Activated T-cell treated with anti-CD3 and anti-CD28 coated beads, Interleukin-2, amount 50 U/mL, for 72 hours (primary cell): Measurements from ENCODE around the gene NDUFB10. TPM values are rescaled to one million over a fixed set of nuclear protein-coding genes. Genes with fewer than 3 reads are reported as not detected.

ENCODE experiments used
- ATAC-seq, 2 donors: fragments of 150-1000 bp; cut with Tn5 transposase; replicated peaks in 1 of 2; 2 replicates each; pipeline ENCODE4 v1.10.0; 2021; ENCODE audit warnings: moderate library complexity in 2 of 2, mild to moderate bottlenecking in 1 of 2
- DNase-seq, 2 donors: peaks; one replicate each; pipeline ENCODE4 v3.0.0; 2021 to 2022; ENCODE audit warnings: mixed read lengths in 1 of 2
- H3K27ac Mint-ChIP-seq: one replicate; pipeline ENCODE4 v1.8.0; 2022; ENCODE audit warnings: mild to moderate bottlenecking, moderate library complexity, mixed read lengths
- H3K27me3 Mint-ChIP-seq: one replicate; pipeline ENCODE4 v1.8.0; 2022; ENCODE audit warnings: low read depth, mixed read lengths
- H3K36me3 Mint-ChIP-seq, 2 donors: one replicate each; pipeline ENCODE4 v1.8.0; 2022; ENCODE audit warnings: mixed read lengths in 2 of 2, mild to moderate bottlenecking in 1 of 2; ENCODE audit not compliant: insufficient read depth in 2 of 2
- H3K4me1 Mint-ChIP-seq: one replicate; pipeline ENCODE4 v1.8.0; 2022; ENCODE audit warnings: low read depth, mixed read lengths
- H3K4me3 Mint-ChIP-seq, 2 donors: one replicate each; pipeline ENCODE4 v1.8.0; 2022; ENCODE audit warnings: mild to moderate bottlenecking in 2 of 2, mixed read lengths in 2 of 2, moderate library complexity in 2 of 2
- H3K9me3 Mint-ChIP-seq, 2 donors: one replicate each; pipeline ENCODE4 v1.8.0; 2022; ENCODE audit warnings: mixed read lengths in 2 of 2
- total RNA-seq, 2 donors: library from RNA; stranded (reverse); gene quantifications; one replicate each; pipeline ENCODE4 v1.2.3, GENCODE V29; 2022

Gene NDUFB10
- 10 to 100 TPM; 69.3 to 98.3 TPM for total RNA-seq

GRCh38 chr16:1959269-1960039 lies at the start of gene NDUFB10:
NDUFB10 (plus strand) TSS chr16:1959538; CDS start chr16:1959625, 87 bp downstream.
- ATAC-seq (peak; percentile 75 to 86), DNase-seq (peak; percentile 96 to 98)
- H3K27me3 Mint-ChIP-seq, result no peaks in the 10 kb centered on the region
- peaks cover 13 to 32% of the 10 kb centered on the region in 2 donors for H3K36me3 Mint-ChIP-seq
- peak within 1 kb of the TSS; percentile 97 for H3K27ac Mint-ChIP-seq
- H3K9me3 Mint-ChIP-seq, result no peaks in the 10 kb centered on the region
- peaks cover 41% of the 10 kb centered on the region for H3K4me1 Mint-ChIP-seq
- H3K4me3 Mint-ChIP-seq, result peak within 1 kb of the TSS; percentile 97 to 98

- Mint-ChIP-seq H3K27ac (no peak overlapping the region), H3K36me3 (no peaks in the 10 kb centered on the region), H3K27me3 (peaks cover 13% of the 10 kb centered on the region), H3K4me3 (no peak overlapping the region), H3K9me3 (no peaks in the 10 kb centered on the region), H3K4me1 (no peaks in the 10 kb centered on the region)
- ATAC-seq (no peak), DNase-seq (no peak)
These were observed 49.6 kb upstream of the NDUFB10 start for GRCh38 chr16:1909561-1910231.

- H3K4me3 Mint-ChIP-seq, result no peak overlapping the region
- H3K27ac Mint-ChIP-seq, result no peak overlapping the region
- no peaks in the 10 kb centered on the region for H3K36me3 Mint-ChIP-seq
- no peaks in the 10 kb centered on the region for H3K4me1 Mint-ChIP-seq
- ATAC-seq (no peak), DNase-seq (no peak)
- peaks cover 27% of the 10 kb centered on the region for H3K27me3 Mint-ChIP-seq
- no peaks in the 10 kb centered on the region for H3K9me3 Mint-ChIP-seq
These were observed 47.7 kb upstream of the NDUFB10 start for GRCh38 chr16:1911467-1912214.

- ATAC-seq (no peak), DNase-seq (no peak)
- peaks cover 33% of the 10 kb centered on the region for H3K27me3 Mint-ChIP-seq
- H3K36me3 Mint-ChIP-seq, result no peaks in the 10 kb centered on the region
- H3K4me1 Mint-ChIP-seq, result no peaks in the 10 kb centered on the region
- no peaks in the 10 kb centered on the region for H3K9me3 Mint-ChIP-seq
- H3K4me3 Mint-ChIP-seq, result no peak overlapping the region
- H3K27ac Mint-ChIP-seq, result no peak overlapping the region
These were observed 47.2 kb upstream of the NDUFB10 start for GRCh38 chr16:1912215-1912543.

- ATAC-seq, result no peak
- no peaks in the 10 kb centered on the region for H3K36me3 Mint-ChIP-seq
These were observed 45.8 kb upstream of the NDUFB10 start for GRCh38 chr16:1913327-1914083.

GRCh38 chr16:1914084-1914608 lies 45.2 kb upstream of the NDUFB10 start:
- Mint-ChIP-seq H3K27ac (no peak overlapping the region), H3K27me3 (peaks cover 27% of the 10 kb centered on the region), H3K9me3 (no peaks in the 10 kb centered on the region), H3K4me1 (no peaks in the 10 kb centered on the region), H3K36me3 (no peaks in the 10 kb centered on the region), H3K4me3 (no peak overlapping the region)
- ATAC-seq (no peak), DNase-seq (no peak)

More at GRCh38 chr16:1913327-1914083, 45.8 kb upstream of the NDUFB10 start:
- no peak overlapping the region for H3K4me3 Mint-ChIP-seq
- DNase-seq, result no peak
- H3K27me3 Mint-ChIP-seq, result peaks cover 33% of the 10 kb centered on the region
- H3K9me3 Mint-ChIP-seq, result no peaks in the 10 kb centered on the region
- no peak overlapping the region for H3K27ac Mint-ChIP-seq
- H3K4me1 Mint-ChIP-seq, result no peaks in the 10 kb centered on the region

GRCh38 chr16:1914988-1915387 lies 44.4 kb upstream of the NDUFB10 start:
- Mint-ChIP-seq H3K27ac (no peak overlapping the region), H3K27me3 (peaks cover 27% of the 10 kb centered on the region), H3K36me3 (no peaks in the 10 kb centered on the region), H3K4me3 (no peak overlapping the region), H3K9me3 (no peaks in the 10 kb centered on the region), H3K4me1 (no peaks in the 10 kb centered on the region)
- DNase-seq, result no peak
- ATAC-seq, result no peak

- H3K27me3 Mint-ChIP-seq, result peaks cover 37% of the 10 kb centered on the region
- H3K27ac Mint-ChIP-seq, result no peak overlapping the region
- H3K4me1 Mint-ChIP-seq, result peaks cover 6% of the 10 kb centered on the region
- no peaks in the 10 kb centered on the region for H3K36me3 Mint-ChIP-seq
- DNase-seq, result no peak
- ATAC-seq, result no peak
- no peaks in the 10 kb centered on the region for H3K9me3 Mint-ChIP-seq
- H3K4me3 Mint-ChIP-seq, result no peak overlapping the region
These were observed 43.4 kb upstream of the NDUFB10 start for GRCh38 chr16:1915732-1916639.

- H3K4me3 Mint-ChIP-seq, result no peak overlapping the region
- H3K27ac Mint-ChIP-seq, result no peak overlapping the region
- peaks cover 43% of the 10 kb centered on the region for H3K27me3 Mint-ChIP-seq
- no peak for ATAC-seq
- no peak for DNase-seq
- no peaks in the 10 kb centered on the region for H3K9me3 Mint-ChIP-seq
- H3K4me1 Mint-ChIP-seq, result peaks cover 6% of the 10 kb centered on the region
- no peaks in the 10 kb centered on the region for H3K36me3 Mint-ChIP-seq
These were observed 42.7 kb upstream of the NDUFB10 start for GRCh38 chr16:1916640-1916990.

GRCh38 chr16:1917056-1917664 lies 42.2 kb upstream of the NDUFB10 start:
- ATAC-seq (no peak), DNase-seq (no peak)
- no peaks in the 10 kb centered on the region for H3K9me3 Mint-ChIP-seq
- H3K4me3 Mint-ChIP-seq, result no peak overlapping the region
- H3K36me3 Mint-ChIP-seq, result no peaks in the 10 kb centered on the region
- peaks cover 6% of the 10 kb centered on the region for H3K4me1 Mint-ChIP-seq
- no peak overlapping the region for H3K27ac Mint-ChIP-seq
- peaks cover 46% of the 10 kb centered on the region for H3K27me3 Mint-ChIP-seq

GRCh38 chr16:1917665-1918350 lies 41.5 kb upstream of the NDUFB10 start:
- H3K27me3 Mint-ChIP-seq, result peaks cover 52% of the 10 kb centered on the region
- peaks cover 0 to 1% of the 10 kb centered on the region in 2 donors for H3K36me3 Mint-ChIP-seq

More at GRCh38 chr16:1917665-1918350, 41.5 kb upstream of the NDUFB10 start:
- Mint-ChIP-seq H3K27ac (no peak overlapping the region), H3K9me3 (no peaks in the 10 kb centered on the region), H3K4me3 (no peak overlapping the region), H3K4me1 (peaks cover 6% of the 10 kb centered on the region)
- ATAC-seq (no peak), DNase-seq (no peak)
